GM21423 (cell line): ENCODE data around the gene LCNL1.

ENCODE experiments used
- ATAC-seq: cut with Tn5 transposase; IDR thresholded peaks from one replicate; pipeline ENCODE4 v1.9.1; 2021; ENCODE audit warnings: mild to moderate bottlenecking, moderate library complexity; ENCODE audit not compliant: unreplicated experiment

Gene LCNL1

GRCh38 chr9:136982232-136983051, at the start of gene LCNL1:
TSS of gene LCNL1 (plus strand) at chr9:136982993. CDS start at chr9:136983587, 594 bp downstream.
- ATAC-seq, result no peak

GRCh38 chr9:136934277-136934676, 48.5 kb upstream of the LCNL1 start:
- no peak for ATAC-seq

- ATAC-seq, result no peak
Measured at GRCh38 chr9:136935651-136936050, 47.1 kb upstream of the LCNL1 start.

DNA sequence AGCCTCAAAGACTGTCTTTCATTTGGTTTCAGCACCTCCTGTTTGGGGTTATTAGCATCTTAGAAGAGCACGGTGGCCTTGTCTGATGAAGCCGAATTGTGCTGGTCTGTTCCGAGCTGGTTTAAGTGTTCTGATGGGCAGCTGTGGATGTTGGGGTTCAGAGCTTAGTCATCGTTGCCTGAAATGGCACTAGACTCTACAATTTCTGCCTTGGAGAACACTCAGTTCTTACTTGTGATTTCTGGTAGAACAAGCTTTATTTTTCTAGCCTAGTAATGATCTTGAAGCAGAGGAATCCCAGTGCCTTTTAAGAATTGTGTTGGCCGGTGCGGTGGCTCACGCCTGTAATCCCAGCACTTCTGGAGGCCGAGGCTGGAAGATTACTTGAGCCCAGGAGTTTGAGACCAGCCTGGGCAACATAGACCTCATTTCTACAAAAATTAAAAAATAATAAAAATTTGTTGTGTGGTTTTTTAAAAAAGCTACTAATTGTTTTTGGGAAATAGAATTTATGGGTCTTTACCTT, 46.1 kb upstream of the LCNL1 start:
- ATAC-seq, result no peak

- ATAC-seq, result no peak
Measured at GRCh38 chr9:136937186-136938001, 45.4 kb upstream of the LCNL1 start.

GRCh38 chr9:136939431-136939995, 43.3 kb upstream of the LCNL1 start:
- ATAC-seq, result no peak

DNA sequence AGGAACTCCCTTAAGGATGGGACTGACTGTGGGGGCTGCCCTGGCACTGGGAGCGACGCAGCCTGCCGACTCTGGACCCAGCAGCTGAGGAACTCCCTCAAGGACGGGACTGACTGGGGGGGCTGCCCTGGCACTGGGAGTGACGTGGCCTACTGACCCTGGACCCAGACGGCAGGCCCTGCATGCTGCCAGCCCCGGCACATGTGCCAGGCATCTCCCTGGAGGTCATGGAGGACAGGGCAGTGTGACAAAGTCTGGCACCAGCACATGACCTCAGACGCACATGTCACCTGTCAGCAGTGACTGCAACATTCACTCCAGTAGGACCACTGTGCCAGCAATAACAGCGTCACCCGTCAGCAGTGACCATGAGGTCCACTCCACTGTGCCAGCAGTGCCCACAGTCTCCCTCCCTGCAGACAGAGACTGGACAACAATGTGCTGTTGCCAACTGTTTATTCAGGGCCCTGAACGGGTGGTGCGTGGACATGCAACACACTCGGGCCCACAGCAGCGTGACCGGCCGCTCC, 42.7 kb upstream of the LCNL1 start:
- no peak for ATAC-seq

DNA sequence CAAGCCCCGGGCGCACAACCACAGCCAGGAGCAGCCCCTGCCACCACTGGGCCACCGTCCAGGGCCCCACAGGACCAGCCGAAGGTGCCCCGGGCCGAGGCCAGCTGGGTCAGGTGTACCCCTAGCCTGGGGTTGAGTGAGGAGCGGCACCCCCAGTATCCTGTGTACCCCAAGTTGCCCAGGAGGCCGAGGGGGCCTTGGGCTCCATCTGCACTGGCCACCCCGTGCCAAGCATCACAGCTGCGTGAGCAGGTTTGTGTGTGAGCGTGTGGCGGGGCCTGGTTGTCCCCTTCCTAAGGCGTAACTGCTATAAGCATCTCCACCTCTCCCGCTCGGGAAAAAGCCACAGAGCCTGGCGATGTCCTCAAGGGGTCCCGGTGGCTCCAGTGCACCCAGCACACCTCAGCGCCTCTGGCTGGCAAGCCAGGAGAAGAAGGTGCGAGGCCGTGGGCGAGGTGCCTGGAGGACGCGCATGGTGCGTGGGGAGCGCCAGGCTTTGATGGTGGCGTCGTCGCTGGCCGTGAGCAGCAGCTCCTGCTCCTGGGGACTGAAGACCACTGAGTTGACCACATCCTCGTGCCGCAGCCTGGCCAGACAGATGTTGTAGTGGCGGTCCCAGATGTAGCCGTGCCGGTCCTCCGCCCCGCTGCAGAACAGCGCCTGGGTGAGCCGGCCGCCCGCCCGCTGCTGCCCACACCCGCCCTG, 42.1 kb upstream of the LCNL1 start:
- ATAC-seq, result no peak

- no peak for ATAC-seq
Measured at GRCh38 chr9:136941231-136942111, 41.3 kb upstream of the LCNL1 start.

DNA sequence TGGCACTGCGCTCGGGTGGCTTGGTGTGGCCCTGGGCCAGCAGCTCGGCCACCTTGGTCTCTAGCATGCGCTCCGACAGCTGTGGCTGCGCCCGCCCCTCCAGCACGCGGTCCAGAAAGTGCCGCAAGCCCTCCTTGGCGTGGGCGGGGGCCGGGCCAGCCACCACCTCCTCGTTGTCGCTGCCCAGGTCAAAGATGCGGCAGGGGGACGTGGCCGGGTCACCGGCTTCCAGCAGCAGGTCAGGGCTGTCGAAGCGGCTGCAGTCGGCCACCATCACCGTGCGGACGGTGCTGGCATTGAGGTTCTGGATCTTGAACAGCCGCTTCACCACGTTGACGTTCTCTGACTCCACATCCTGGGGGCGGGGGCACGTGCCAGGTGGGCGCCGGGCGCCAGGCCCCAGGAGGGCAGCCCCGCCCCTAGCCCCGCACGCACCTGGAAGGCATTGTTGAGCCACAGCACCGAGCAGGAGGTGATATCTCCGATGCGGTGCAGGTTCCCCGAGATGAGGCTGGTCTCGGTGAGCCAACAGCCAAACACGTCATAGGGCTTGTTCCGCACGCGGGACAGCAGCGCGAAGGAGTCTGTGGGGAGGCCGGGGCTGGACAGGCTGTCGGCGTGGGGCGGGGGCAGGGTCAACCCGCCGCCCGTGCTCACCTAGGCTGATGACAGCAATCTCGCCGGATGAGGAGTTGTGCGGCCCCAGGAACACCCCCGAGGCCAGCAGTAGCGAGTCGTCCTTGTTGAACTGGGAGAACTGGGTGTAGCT, 40.5 kb upstream of the LCNL1 start:
- ATAC-seq, result no peak

DNA sequence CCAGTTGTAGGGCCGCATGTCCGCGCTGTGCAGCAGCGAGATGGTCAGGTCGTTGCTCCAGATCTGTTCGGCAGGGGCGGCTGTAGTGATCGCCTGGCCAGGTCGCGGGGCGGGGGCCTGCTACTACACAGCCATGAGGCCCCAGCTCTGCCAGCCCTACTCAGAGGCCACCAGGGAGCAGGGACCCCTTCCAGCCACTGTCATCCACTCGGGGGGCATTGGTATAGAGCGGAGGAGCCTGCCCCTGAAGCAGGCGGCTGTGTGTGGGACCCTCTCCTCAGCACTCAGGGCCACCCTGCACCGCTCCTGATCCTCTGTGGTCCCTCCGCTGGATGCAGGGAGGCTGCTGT, 39.9 kb upstream of the LCNL1 start:
- ATAC-seq, result no peak

DNA sequence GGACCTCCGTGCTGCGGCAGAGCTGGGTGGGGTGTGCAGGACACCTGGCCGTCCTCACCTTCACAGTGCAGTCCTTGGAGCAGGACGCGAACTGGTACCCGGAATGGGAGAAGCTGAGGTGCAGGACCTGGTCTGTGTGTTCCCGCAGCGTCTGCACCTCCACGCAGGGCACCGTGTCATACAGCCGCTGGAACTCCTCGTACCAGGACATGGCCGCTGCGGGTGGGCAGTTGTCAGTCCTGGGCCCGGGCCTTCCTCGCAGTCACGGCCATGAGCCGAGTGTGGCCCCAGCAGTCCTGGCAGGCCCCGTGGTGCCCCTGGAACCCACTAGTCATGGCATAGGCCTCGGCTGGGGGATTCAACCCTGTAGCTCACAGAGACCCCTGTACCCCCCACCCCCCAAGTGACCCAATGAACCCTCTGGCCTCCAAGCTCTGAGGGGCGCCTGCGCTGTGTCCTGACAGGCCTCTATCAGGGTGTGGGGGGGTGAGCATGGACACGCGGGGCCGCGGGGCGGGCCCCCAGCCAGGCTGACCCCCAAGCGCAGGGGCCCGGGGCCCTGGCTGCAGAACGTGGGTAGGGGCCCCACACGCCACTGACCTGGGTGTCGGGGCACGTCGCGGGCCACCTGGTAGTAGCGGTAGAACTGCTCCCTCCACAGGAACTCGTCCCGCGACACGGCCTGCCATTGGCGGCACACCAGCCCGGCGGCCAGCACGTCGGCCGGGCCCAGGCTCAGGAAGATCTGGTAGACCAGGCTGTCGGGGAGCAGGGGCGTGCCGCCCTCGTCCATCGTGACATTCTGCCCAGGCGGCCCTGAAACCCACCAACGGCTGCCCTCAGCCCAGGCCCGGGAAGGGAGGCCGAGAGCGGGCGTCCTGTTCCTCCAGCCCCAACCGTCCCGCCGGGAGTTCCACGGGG, 39.2 kb upstream of the LCNL1 start:
- ATAC-seq, result peak; percentile 3

GRCh38 chr9:136944212-136944518, 38.6 kb upstream of the LCNL1 start:
- peak; percentile 39 for ATAC-seq

GRCh38 chr9:136944519-136945332, 38.1 kb upstream of the LCNL1 start, which contains the start of the genes C8G and FBXW5:
TSS of gene C8G (plus strand) at chr9:136945243. CDS start at chr9:136945321, 78 bp downstream.
TSS of gene FBXW5 (minus strand) at chr9:136944738. CDS start at chr9:136944083, 655 bp downstream.
- ATAC-seq, result peak; percentile 79

GRCh38 chr9:136945333-136946227, 37.2 kb upstream of the LCNL1 start:
- ATAC-seq, result no peak
